Measurements from ENCODE around the gene EPS8. TPM values are rescaled to one million over a fixed set of nuclear protein-coding genes. Genes with fewer than 3 reads are reported as not detected.

EPS8 gene
- polyA plus RNA-seq (2012; ENCODE audit: insufficient read depth, insufficient read length), result 0.95 TPM

DNA sequence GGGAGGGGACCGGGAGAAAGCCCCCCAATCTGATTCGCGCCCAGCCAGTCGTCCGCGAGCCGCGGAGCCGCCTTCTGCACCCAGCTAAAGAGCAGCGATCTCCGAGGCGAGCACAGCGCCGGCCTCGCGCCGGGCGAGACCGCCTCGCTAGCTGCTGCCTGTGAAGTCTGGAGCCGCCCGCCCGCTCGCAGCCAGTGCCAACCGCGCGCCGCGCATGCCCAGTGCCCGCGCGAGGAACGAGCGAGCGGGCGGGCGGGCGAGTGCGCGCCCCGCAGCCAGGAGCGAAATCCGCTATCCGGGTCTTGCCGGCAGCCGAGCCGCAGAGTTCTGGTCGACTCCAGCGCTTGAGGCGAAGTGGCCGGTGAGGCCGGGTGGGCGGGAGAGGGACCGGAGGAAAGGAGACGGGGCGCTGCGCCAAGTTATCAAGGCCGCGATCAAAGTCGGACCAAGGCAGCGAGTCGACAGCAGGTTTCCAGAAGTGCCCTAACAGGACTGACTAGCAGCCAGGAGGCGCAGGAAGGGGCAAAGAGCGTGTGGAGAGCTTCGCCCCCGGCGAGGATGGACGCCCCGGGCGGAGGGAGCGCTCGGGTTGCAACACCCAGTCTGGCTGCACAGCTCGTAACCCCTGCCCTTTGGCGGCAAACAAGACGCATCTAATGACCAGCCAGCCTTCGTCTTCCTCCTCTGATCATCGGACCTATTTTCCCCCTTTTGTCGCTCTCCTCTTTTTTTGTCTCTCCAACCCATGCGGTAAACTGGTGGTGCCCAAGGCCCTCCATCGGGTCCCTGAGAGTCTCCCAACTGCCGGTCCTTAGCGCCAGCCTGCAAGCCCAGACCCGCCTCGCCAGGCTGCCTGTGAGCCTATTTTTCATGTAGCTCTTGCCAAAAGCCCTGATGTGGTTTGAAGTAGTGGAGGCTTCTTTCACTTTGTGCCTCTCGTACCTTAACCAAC lies at the start of gene EPS8:
EPS8 (minus strand) TSS at position 169 of the 952 bp plus-strand sequence. CDS start 106,437 bp downstream, outside the sequence.
- H3K4me3 ChIP-seq (ENCODE audit: low read length), result no peak within 1 kb of the TSS

DNA sequence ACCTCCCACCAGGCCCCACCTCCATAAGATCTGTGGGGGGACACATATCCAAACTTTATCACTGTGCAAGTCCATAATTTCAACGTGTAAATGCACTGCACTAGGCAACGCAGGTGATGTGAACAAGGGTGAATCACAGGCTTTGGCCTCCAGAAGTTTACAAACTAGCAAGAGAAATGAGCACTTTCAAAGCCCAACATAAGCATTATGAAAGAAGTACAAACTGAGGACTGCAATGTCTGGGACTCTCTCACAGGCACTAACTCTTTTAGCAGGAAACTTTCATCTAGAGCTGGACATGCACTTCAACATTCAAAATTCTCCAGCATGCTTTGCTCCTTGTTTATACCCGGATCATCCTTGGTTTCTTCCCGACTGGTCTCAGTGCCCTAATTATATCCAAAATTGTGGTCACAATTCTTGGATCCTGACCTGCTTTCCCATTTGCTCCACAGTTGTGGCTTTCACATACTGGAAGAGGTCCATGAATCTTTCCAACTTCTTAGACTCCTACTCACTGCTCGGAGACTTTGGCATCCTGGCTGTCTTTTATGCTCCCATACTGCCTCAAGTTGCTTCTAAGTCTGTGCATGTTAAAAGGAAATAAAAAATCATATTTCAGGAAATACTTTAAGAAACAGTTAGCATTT lies 48.1 kb upstream of the EPS8 start:
- DNase-seq (ENCODE audit: low read depth, low spot score), result no peak
- no peak overlapping the region for H3K4me3 ChIP-seq (ENCODE audit: low read length)

More for the DNA sequence above, at the start of gene EPS8:
- peak; percentile 12 for DNase-seq (ENCODE audit: low read depth, low spot score)

DNA sequence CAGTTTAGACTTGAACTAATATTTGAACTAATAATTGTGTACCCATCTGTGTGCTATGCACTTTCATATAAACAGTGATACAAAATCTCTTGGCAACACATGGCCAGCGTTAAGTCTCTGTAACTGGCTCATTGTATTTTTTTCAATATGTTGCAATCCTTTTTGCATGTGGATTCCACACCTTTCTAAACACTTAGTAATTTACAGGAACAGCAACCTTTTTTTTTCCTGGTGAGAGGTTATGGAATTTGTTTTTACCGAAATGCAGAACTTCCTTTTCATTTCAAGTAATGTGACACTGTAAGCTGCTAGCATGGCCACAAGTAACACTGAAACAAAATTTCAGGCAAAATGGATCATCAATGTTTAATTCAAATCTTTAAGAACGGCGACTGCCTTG lies 45.4 kb upstream of the EPS8 start:
- no peak overlapping the region for H3K4me3 ChIP-seq (ENCODE audit: low read length)
- no peak for DNase-seq (ENCODE audit: low read depth, low spot score)

DNA sequence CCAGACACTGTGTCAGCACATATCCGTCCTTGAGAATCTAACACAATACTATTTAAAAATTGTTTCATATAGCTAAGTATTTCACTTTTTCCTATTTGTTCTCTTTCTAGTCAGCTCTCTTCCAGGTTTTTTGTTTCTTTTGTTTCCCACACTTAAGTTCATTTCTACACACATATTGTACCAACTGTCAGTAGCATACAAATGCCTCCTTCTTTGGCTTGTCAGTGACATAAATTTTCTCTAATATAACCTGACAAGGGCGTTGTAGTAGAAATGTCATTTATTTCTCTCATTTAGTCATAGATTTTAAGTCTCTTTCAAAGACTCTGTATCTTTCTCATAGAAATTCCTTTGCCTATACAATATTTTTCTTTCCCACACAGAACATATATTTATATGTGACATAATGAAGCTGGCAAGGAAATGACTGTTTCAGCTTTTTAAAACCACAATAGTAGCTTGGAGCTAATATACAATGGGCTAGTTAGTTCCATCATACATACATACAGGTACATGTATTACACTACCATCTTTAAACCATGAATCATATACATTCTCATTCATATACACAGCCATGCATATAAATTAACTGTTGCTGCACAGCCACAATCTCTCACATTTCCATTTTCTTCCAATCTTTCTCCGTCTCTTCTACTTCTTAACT lies 42.3 kb upstream of the EPS8 start:
- DNase-seq (ENCODE audit: low read depth, low spot score), result no peak
- no peak overlapping the region for H3K4me3 ChIP-seq (ENCODE audit: low read length)

DNA sequence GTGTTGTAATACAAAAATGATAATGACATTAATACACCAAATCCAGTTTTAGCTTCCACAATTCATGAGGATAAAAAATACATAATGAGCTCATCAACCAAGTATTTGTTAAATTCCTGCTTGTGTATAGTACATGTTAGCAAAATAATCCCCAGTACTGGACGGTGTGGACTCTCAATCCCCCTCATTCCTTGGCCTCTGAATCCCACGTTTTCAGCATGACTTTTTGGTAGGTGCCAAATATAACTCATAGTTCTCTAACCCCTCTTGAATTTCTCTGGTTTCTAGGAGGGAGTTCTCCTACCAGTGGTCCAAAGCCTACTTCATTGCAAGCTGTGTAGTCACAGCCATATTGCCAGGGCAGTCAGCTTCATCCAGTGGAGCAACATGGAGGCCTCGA lies 41.4 kb upstream of the EPS8 start:
- no peak for DNase-seq (ENCODE audit: low read depth, low spot score)
- H3K4me3 ChIP-seq (ENCODE audit: low read length), result no peak overlapping the region

DNA sequence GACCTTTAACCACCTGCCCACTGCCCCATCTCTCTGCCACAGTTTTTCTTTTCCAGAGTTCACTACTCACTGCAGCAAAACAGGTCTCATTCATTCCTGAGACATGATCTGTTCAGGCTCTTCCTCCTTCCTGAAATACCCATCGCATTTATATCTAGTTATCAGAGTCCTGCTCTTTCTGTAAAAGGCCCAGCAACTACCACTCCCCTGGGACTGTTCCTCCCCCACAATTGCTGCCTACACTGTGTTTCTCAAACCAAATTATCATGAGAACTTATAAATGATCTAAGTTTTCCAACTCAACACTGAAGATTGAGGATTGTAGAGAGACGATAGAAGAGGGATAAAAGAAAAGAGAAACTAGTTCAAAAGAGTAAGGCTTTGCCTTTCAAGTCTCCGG lies 40.8 kb upstream of the EPS8 start:
- H3K4me3 ChIP-seq (ENCODE audit: low read length), result no peak overlapping the region
- DNase-seq (ENCODE audit: low read depth, low spot score), result no peak

DNA sequence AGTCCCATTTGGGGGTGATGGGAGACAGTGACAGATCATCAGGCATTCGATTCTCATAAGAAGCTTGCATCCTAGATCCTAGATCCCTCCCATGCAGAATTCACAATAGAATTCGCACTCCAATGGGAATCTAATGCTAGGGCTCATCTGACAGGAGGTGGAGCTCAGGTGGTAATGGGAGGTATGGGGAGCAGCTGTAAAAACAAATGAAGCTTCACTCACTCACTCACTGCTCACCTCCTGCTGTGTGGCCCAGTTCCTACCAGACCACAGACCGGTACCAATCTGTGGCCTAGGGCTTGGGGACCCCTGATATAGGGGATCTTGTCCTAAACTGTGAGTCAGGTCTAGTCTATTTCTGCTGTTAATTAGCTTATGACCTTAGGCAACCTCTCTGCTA lies 40.1 kb upstream of the EPS8 start:
- H3K4me3 ChIP-seq (ENCODE audit: low read length), result no peak overlapping the region

DNA sequence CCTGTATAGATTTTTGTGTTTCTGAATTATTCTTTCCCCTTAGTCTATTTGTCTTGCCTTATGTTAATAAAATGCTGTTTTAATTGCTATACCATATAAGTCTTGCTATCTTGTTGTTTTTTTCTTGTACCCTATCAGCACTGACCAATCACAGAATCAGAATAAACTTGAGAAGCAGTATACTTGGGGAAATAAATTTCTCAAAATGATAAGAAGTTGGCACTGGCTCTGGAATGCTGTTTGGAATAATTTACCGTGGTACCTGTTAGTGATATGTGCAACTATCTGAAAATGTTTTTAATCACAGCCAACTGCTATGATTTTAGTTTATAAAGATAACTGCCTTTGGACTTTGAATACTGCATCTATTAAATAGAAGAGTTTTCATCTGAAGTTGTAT lies 37.9 kb upstream of the EPS8 start:
- DNase-seq (ENCODE audit: low read depth, low spot score), result no peak
- no peak overlapping the region for H3K4me3 ChIP-seq (ENCODE audit: low read length)

More for the DNA sequence above, 40.1 kb upstream of the EPS8 start:
- DNase-seq (ENCODE audit: low read depth, low spot score), result no peak

DNA sequence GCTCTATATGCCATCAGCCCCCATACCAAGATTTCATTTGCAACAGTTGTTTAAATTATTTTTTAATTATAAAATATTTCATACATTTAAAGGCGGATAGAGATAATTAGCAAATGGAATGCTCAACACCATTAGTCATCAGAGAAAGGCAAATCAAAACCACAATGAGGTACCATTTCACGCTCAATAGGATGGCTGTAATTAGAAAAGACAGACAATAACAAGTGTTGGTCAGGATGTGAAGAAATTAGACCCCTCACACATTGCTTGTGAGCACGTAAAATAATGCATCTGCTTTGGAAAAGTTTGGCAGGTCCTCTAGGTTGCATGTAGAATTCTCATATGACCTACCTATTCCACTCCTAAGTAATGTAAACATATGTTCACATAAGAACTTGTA lies 35.3 kb upstream of the EPS8 start:
- DNase-seq (ENCODE audit: low read depth, low spot score), result no peak
- H3K4me3 ChIP-seq (ENCODE audit: low read length), result no peak overlapping the region

DNA sequence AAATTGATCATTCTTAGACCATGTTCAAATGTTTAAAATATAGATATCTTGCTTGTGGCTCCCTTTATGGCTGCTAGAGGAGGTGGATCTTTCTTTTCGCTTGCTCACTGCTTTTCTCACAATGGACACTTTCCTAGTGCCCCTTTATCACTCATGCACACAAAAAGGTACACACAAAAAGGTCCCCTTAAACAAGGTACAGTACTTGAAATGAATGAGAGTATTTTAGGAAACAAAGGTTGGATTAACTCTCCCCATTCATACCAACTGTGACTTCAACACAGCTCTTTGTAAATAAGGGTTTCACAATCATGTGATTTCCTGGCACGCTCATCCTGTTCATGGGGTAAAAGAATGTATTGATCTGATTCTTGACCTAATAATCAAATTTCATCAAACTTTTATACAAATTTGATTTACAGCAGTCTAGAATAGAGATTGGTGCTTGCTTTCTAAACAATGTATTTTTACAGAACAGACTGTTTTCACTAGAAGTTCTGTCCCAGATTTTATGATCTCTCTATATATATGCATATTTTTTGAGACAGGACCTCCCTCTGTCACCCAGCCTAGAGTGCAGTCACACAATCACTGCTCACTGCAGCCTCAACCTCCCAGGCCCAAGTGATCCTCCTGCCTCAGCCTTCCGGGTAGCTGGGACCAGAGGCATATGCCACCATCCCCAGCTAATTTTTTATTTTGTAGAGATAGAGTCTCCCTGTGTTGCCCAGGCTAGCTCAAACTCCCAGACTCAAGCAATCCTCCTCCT lies 34.4 kb upstream of the EPS8 start:
- no peak overlapping the region for H3K4me3 ChIP-seq (ENCODE audit: low read length)
- DNase-seq (ENCODE audit: low read depth, low spot score), result no peak

DNA sequence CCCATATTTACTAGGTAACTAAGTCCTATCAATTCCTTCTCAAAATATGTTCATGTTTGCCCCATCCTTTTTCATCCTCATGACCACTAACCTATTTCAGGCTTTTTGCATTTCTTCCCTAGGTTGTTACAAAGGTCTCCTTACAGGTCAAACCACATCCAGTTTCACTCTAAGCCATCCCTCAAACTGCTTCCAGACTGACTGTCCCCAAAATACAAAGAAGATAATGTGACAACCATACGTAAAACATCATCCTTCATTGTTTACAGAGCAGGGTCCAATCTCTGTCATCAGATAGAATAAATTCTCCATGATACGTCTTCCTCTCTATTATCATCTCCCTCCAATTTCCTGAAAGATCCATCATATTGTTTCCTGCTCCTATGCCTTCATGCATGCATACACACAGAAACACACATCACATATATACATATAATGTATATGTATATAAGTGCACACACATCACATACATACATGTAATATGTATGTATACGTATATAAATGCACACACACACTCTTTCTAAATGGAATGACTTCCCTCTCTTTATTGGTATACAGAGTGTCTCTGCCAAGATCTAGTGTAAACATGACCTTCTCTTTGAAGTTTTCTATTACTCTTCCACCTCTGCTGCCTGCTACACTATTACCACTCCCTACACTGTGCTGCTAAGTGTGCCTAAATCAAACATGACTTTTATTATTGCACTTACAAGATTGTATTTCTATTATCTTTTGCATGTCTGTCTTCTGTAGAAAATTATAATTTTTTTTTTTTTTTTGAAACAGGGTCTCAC lies 30.7 kb upstream of the EPS8 start:
- no peak overlapping the region for H3K4me3 ChIP-seq (ENCODE audit: low read length)
- no peak for DNase-seq (ENCODE audit: low read depth, low spot score)

DNA sequence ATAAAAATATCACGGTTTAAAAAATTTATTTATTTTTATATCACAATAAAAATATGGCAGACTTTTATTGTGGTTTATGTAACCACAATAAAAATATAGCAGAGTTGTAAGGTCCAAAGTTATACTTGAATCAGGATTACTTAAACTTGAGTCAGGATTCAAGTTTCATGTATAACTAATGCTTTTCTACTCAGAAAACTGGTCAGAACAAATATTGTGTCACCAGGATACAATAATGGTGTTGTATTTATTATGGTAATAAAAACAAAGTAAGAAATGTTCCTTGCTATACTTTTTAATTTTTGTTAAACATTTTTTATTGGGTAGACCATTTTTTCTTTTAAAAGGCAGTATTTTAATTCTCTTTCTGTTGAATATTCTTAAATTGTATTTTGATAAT lies 29.2 kb upstream of the EPS8 start:
- H3K4me3 ChIP-seq (ENCODE audit: low read length), result no peak overlapping the region
- DNase-seq (ENCODE audit: low read depth, low spot score), result no peak

DNA sequence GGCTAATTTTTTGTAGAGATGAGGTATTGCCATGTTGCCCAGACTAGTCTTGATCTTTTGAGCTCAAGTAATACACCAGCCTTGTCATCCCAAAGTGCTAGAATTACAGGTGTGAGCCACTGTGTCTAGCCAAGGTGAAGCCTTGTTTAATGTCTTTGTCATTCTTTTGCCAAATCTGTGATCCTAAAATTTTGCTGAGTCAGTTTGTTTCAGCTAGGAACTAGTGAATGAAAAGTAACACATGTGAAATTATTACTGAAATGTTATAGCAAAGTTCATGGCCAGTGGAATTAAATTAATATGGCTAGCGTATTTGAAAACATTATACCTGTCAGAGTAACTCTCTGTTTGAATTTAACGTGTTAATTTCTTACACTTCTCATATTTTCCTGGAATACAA lies 26.5 kb upstream of the EPS8 start:
- no peak for DNase-seq (ENCODE audit: low read depth, low spot score)
- H3K4me3 ChIP-seq (ENCODE audit: low read length), result no peak overlapping the region

DNA sequence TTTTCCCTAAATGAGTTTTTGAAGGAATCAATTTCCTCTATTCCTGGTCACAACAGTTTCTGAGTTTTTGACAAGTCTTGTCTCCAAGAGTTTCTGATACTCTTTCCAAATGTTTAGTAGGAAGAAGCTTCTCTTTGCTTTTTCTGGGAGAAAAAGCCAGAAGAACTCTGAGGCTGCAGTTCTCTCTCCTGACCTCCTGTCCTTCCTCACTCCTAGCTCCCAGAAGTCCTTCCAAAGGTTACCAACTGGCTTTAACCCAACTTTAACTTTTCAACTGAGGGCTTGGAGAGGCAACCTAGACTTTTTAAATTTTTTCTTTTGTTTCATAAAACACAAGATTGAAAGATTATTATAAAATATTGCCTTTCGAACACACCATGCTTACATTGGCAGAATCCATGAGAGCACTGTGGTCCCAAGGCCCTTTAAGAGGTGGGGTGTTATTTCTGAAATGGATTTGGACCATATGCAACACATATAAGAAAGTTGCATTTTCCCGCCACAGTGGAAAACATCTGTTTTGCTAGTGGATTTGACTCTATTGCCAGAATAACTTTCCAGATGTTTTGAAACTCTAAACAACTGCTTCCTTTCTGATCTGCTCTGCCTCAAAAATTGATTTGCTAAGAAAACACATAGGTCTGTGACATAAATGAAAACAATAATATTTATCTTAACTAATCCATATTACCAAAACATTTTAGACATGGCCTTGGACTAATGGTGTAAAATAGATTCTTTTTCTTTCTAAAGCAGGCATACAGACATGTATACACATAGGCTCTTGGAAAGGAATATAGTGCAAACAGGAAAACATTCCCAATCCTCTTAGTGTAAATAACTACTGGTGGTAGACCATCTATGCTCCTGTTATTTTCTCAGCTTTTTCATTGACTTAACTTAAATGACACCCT lies 22.3 kb upstream of the EPS8 start:
- no peak overlapping the region for H3K4me3 ChIP-seq (ENCODE audit: low read length)
- no peak for DNase-seq (ENCODE audit: low read depth, low spot score)

DNA sequence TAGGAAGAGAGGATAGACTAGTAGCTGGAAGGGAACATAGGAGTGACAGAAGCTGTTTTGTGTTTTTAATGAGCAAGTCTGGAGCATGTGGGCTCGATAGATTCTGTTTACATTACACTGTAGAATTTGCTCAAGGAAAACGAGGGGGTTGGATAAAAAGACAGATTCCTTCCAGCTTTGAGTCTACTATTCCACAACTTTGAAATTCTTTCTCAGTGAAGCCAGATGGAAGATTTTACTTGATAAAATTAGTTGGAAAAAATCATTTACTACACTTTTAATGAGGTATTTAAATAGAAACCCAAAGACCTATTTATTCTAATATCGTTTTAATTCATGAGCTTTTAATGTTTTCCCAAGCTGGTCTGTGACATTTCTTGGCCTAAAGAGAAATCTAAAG lies 19.5 kb upstream of the EPS8 start:
- H3K4me3 ChIP-seq (ENCODE audit: low read length), result no peak overlapping the region
- DNase-seq (ENCODE audit: low read depth, low spot score), result no peak

DNA sequence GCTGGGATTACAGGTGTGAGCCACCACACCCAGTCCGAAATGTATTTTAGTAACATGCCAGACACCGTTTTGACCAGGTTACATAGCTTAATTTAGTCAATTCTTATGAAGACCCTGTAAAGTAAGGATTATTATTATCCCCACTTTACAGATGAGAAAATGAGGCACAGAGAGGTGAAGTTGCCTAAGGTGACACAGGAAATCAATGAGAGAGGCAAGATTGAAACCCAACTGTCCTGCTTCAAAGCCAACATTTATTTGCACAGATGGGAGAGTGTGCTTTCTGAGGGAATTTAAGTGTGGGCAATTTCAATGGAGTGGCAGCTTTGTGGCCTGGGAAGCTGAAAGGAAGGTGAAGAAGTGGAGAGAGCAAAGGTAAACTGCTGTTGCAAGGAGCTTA lies 19.1 kb upstream of the EPS8 start:
- no peak overlapping the region for H3K4me3 ChIP-seq (ENCODE audit: low read length)
- no peak for DNase-seq (ENCODE audit: low read depth, low spot score)

DNA sequence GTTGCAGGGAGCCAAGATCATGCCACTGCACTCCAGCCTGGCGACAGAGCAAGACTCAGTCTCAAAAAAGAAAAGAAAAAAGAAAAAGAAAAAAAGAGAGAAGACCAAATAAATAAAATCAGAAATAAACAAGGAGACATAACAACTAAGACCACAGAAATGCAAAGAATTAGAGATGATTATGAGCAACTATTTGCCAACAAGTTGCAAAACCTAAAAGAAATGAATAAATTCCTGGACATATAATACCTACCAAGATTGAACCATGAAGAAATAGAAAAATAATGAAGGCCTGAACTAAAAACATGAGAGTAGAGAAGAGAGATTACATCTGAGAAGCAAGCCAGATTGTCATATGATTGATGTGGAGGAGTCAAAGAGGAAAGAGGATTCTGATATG lies 17.6 kb upstream of the EPS8 start:
- DNase-seq (ENCODE audit: low read depth, low spot score), result no peak
- H3K4me3 ChIP-seq (ENCODE audit: low read length), result no peak overlapping the region
